Neural progenitor cell (in vitro differentiated cells): ENCODE data around the gene ERBIN. TPM values are rescaled to one million over a fixed set of nuclear protein-coding genes. Genes with fewer than 3 reads are reported as not detected.
A peak's percentile ranks its signal among the peaks of the same experiment; 100 is the strongest.

Source experiments
- DNase-seq: peaks from one replicate; pipeline ENCODE4 v3.0.0-alpha.2; 2016; ENCODE audit warnings: low spot score
- H2AFZ ChIP-seq: fragments of 200-600 bp; sonication (generic); replicated peaks from 2 replicates; pipeline ENCODE4 v1.6.1; 2016; ENCODE audit warnings: antibody characterized with exemption
- H3F3A ChIP-seq: fragments of 200-600 bp; sonication (generic); 2 replicates; pipeline ENCODE4 v1.6.1; 2016; ENCODE audit warnings: antibody characterized with exemption, low read depth
- H3K27ac ChIP-seq: fragments of 200-600 bp; sonication (generic); 2 replicates; pipeline ENCODE4 v1.5.1; 2016; ENCODE audit warnings: mild to moderate bottlenecking
- H3K27me3 ChIP-seq: fragments of 200-600 bp; sonication (generic); 2 replicates; pipeline ENCODE4 v1.6.1; 2016; ENCODE audit warnings: mild to moderate bottlenecking, moderate library complexity
- H3K36me3 ChIP-seq: fragments of 200-600 bp; sonication (generic); 2 replicates; pipeline ENCODE4 v1.5.1; 2016
- H3K4me1 ChIP-seq: fragments of 200-600 bp; sonication (generic); 2 replicates; pipeline ENCODE4 v1.6.1; 2016; ENCODE audit warnings: mixed run types
- H3K4me2 ChIP-seq: fragments of 200-600 bp; sonication (generic); 2 replicates; pipeline ENCODE4 v1.6.1; 2016
- H3K4me3 ChIP-seq: fragments of 200-600 bp; sonication (generic); 2 replicates; pipeline ENCODE4 v1.5.1; 2016
- H3K79me2 ChIP-seq: fragments of 200-600 bp; sonication (generic); 2 replicates; pipeline ENCODE4 v1.6.1; 2016; ENCODE audit warnings: low read depth
- H3K9ac ChIP-seq: fragments of 200-600 bp; sonication (generic); 2 replicates; pipeline ENCODE4 v1.6.1; 2016
- H3K9me3 ChIP-seq: fragments of 200-600 bp; sonication (generic); 2 replicates; pipeline ENCODE4 v1.5.1; 2016; ENCODE audit warnings: low read depth
- H4K20me1 ChIP-seq: fragments of 200-600 bp; sonication (generic); 2 replicates; pipeline ENCODE4 v1.6.1; 2016; ENCODE audit warnings: low read depth
- H3K27ac Mint-ChIP-seq: 3 replicates; pipeline ENCODE4 v1.8.0; 2021; ENCODE audit warnings: mixed read lengths
- H3K27me3 Mint-ChIP-seq: 2 replicates; pipeline ENCODE4 v1.8.0; 2022; ENCODE audit warnings: low read depth, mild to moderate bottlenecking, inconsistent platforms, moderate library complexity, mixed read lengths; ENCODE audit not compliant: insufficient read depth
- H3K36me3 Mint-ChIP-seq: 3 replicates; pipeline ENCODE4 v1.8.0; 2021; ENCODE audit warnings: mixed read lengths
- H3K4me1 Mint-ChIP-seq: 3 replicates; pipeline ENCODE4 v1.8.0; 2021; ENCODE audit warnings: mixed read lengths
- H3K4me3 Mint-ChIP-seq: 3 replicates; pipeline ENCODE4 v1.8.0; 2021; ENCODE audit warnings: mild to moderate bottlenecking, moderate library complexity, mixed read lengths
- H3K9me3 Mint-ChIP-seq: 3 replicates; pipeline ENCODE4 v1.8.0; 2020; ENCODE audit warnings: mixed read lengths
- CTCF ChIP-seq: fragments of 200-600 bp; sonication (generic); IDR thresholded peaks from 2 replicates; pipeline ENCODE4 v1.5.1; 2017; ENCODE audit warnings: antibody characterized with exemption, mild to moderate bottlenecking
- EZH2 ChIP-seq: fragments of 200-600 bp; sonication (generic); IDR thresholded peaks from 2 replicates; pipeline ENCODE4 v1.6.1; 2017; ENCODE audit warnings: antibody characterized with exemption, mild to moderate bottlenecking, moderate library complexity
- EZH2phosphoT487 ChIP-seq: fragments of 200-600 bp; sonication (generic); IDR thresholded peaks from 2 replicates; pipeline ENCODE4 v1.6.1; 2017; ENCODE audit warnings: antibody characterized with exemption
- total RNA-seq: library from RNA; depleted of rRNA; stranded (reverse); fragments of >200 nt; gene quantifications from 2 replicates; pipeline ENCODE4 v1.2.3, GENCODE V29; 2015; ENCODE audit warnings: low replicate concordance

The ERBIN gene
- total RNA-seq, 1 donor from 2014 or later, result 77.6 TPM

- Mint-ChIP-seq H3K9me3 (peaks cover 2% of the 10 kb centered on the region), H3K4me3 (no peak overlapping the region), H3K4me1 (no peaks in the 10 kb centered on the region), H3K27ac (no peak overlapping the region), H3K27me3 (no peaks in the 10 kb centered on the region), H3K36me3 (peaks cover 15% of the 10 kb centered on the region)
- Histone ChIP-seq H3K4me3 (no peak overlapping the region), H3K4me1 (no peaks in the 10 kb centered on the region), H3K9ac (no peak overlapping the region), H4K20me1 (peaks cover 11% of the 10 kb centered on the region), H3K27me3 (no peaks in the 10 kb centered on the region), H3F3A (peaks cover 18% of the 10 kb centered on the region), H3K4me2 (no peak overlapping the region), H3K36me3 (peaks cover 6% of the 10 kb centered on the region), H3K79me2 (peaks cover 35% of the 10 kb centered on the region), H3K9me3 (no peaks in the 10 kb centered on the region), H2AFZ (no peak overlapping the region), H3K27ac (no peak overlapping the region)
- DNase-seq, result no peak
- TF ChIP-seq EZH2phosphoT487 (no peak), EZH2 (no peak), CTCF (no peak)
Measured at GRCh38 chr5:66013906-66014305, 87.5 kb downstream of the ERBIN start.

GRCh38 chr5:66015196-66015960 lies 89.0 kb downstream of the ERBIN start:
- no peak overlapping the region for H3K9ac ChIP-seq
- Mint-ChIP-seq H3K27ac (no peak overlapping the region), H3K4me1 (no peaks in the 10 kb centered on the region), H3K27me3 (no peaks in the 10 kb centered on the region), H3K9me3 (peaks cover 2% of the 10 kb centered on the region), H3K36me3 (peaks cover 14% of the 10 kb centered on the region), H3K4me3 (no peak overlapping the region)
- no peak overlapping the region for H2AFZ ChIP-seq
- H3F3A ChIP-seq, result peaks cover 18% of the 10 kb centered on the region
- no peaks in the 10 kb centered on the region for H3K27me3 ChIP-seq
- H3K27ac ChIP-seq, result no peak overlapping the region
- DNase-seq, result no peak
- no peak overlapping the region for H3K4me2 ChIP-seq
- no peaks in the 10 kb centered on the region for H3K9me3 ChIP-seq
- H4K20me1 ChIP-seq, result peaks cover 14% of the 10 kb centered on the region
- peaks cover 38% of the 10 kb centered on the region for H3K79me2 ChIP-seq
- H3K36me3 ChIP-seq, result peaks cover 6% of the 10 kb centered on the region
- H3K4me3 ChIP-seq, result no peak overlapping the region
- no peaks in the 10 kb centered on the region for H3K4me1 ChIP-seq
- TF ChIP-seq EZH2 (no peak), EZH2phosphoT487 (no peak), CTCF (no peak)

GRCh38 chr5:66021585-66021984 lies 95.2 kb downstream of the ERBIN start:
- Histone ChIP-seq H3K9me3 (no peaks in the 10 kb centered on the region), H3K4me2 (no peak overlapping the region), H3K27me3 (no peaks in the 10 kb centered on the region), H3K4me1 (no peaks in the 10 kb centered on the region), H3K36me3 (peaks cover 13% of the 10 kb centered on the region), H3K9ac (no peak overlapping the region), H3K4me3 (no peak overlapping the region), H4K20me1 (peaks cover 4% of the 10 kb centered on the region), H3K27ac (peak overlapping the region; percentile 16), H3K79me2 (peaks cover 32% of the 10 kb centered on the region), H3F3A (peaks cover 17% of the 10 kb centered on the region), H2AFZ (no peak overlapping the region)
- DNase-seq, result no peak
- H3K36me3 Mint-ChIP-seq, result peaks cover 19% of the 10 kb centered on the region
- TF ChIP-seq CTCF (no peak), EZH2phosphoT487 (no peak), EZH2 (no peak)
- H3K4me1 Mint-ChIP-seq, result no peaks in the 10 kb centered on the region
- H3K27ac Mint-ChIP-seq, result no peak overlapping the region
- H3K4me3 Mint-ChIP-seq, result no peak overlapping the region
- H3K9me3 Mint-ChIP-seq, result peaks cover 2% of the 10 kb centered on the region
- no peaks in the 10 kb centered on the region for H3K27me3 Mint-ChIP-seq
